Measurements from ENCODE around the gene CCDC148.

DNA sequence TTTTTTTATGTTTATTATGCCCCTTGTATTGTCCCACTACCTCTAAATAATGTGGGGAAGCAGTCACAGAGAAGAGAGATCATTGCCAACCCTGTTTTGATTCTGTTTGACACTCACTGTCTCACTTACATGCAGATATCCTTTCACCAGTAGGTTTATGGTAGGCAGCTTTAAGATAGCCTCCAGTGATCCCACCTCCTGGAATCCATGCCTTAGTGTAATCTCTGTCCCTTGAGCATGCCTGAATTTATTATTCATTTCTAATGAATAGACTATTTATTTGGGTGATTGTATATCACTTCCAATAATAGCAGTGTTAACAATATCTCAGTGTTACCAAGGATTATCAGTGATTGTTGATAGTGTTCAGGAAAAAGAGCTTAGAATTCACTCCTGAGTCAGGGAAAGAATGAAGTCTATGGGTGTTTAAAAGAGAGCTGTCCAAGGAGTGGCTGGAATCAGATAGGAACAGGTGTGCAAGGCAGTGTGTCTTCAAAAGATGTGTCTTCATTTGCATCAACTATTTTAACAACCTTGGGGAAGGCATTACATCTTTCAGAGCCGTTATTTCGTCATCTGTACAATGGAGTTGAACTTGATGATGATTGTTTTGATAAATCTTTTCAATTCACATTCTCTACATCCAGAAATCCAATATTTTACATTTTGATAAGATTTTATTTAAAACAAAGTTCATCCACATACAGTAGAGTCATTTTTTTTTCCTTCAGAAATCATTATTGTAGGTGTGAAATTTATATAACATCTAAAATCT is 32.1 kb upstream of the CCDC148 start:
- TF ChIP-seq CEBPB (IDR thresholded peaks at IDR 0.05) (no peak), TEAD4 (IDR thresholded peaks at IDR 0.05) (no peak), EP300 (IDR thresholded peaks at IDR 0.05; ENCODE audit: borderline replicate concordance) (no peak)

Data from Ishikawa (cell line).